Measurements from ENCODE around the gene MRPS5. TPM values are rescaled to one million over a fixed set of nuclear protein-coding genes. Genes with fewer than 3 reads are reported as not detected.

The MRPS5 gene
- total RNA-seq, 1 donor from 2014 or later: 57.4 TPM

DNA sequence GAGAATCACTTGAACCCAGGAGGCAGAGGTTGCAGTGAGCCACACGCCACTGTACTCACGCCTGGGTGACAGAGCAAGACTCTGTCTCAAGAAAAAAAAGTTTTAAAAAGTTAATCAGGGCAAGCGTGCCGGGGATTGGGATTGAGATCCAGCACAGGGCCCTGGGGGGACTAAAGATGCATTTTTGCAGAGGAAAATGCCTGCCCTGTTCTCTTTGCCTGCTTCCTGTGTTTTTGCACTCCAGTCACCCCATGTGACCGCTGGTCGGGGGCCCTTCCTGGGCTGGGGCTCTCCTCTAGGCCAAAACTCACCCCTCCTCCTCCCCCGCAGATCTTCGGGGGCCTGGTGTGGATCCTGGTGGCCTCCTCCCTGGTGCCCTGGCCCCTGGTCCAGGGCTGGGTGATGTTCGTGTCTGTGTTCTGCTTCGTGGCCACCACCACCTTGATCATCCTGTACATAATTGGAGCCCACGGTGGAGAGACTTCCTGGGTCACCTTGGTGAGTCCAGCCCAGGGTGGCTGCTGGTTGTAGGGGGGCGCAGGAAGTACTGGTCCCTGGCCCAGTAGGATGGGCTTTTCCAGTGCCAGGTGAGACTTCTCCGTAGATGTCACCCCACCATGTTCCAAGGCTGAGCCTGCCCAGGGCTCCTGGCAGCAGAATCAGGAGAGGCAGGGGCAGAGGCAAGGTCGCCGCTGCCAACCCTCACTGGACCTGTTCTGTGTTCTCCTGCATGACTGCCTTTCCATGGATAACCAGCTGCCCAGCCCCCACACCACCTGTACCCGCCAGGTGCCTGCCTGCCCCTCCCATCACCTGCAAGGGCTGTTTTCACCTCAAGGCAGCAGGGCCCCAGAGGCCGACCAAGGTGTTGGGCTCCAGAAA, 73.7 kb downstream of the MRPS5 start:
- no peaks in the 10 kb centered on the region for H3K9me3 Mint-ChIP-seq (ENCODE audit: unreplicated experiment)
- no peaks in the 10 kb centered on the region for H3K9me3 ChIP-seq (ENCODE audit: insufficient read depth, low read depth, low read length)
- no peak for FAIRE-seq
- no peak overlapping the region for H3K27ac Mint-ChIP-seq (ENCODE audit: unreplicated experiment)
- peaks cover 46% of the 10 kb centered on the region for H3K27me3 Mint-ChIP-seq (ENCODE audit: low read depth, unreplicated experiment)
- no peaks in the 10 kb centered on the region for H4K20me1 ChIP-seq (ENCODE audit: insufficient read depth, low read length)
- no peak for DNase-seq (ENCODE audit: low read depth)
- no peak for TF ChIP-seq EZH2 (IDR thresholded peaks at IDR 0.05; ENCODE audit: insufficient read depth, low read length)
- TF ChIP-seq, protein P1, sequence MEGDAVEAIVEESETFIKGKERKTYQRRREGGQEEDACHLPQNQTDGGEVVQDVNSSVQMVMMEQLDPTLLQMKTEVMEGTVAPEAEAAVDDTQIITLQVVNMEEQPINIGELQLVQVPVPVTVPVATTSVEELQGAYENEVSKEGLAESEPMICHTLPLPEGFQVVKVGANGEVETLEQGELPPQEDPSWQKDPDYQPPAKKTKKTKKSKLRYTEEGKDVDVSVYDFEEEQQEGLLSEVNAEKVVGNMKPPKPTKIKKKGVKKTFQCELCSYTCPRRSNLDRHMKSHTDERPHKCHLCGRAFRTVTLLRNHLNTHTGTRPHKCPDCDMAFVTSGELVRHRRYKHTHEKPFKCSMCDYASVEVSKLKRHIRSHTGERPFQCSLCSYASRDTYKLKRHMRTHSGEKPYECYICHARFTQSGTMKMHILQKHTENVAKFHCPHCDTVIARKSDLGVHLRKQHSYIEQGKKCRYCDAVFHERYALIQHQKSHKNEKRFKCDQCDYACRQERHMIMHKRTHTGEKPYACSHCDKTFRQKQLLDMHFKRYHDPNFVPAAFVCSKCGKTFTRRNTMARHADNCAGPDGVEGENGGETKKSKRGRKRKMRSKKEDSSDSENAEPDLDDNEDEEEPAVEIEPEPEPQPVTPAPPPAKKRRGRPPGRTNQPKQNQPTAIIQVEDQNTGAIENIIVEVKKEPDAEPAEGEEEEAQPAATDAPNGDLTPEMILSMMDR (IDR thresholded peaks at IDR 0.05; ENCODE audit: insufficient read depth, low read depth, low read length): no peak
- H3K4me2 ChIP-seq (ENCODE audit: low read length): no peak overlapping the region
- no peaks in the 10 kb centered on the region for H3K4me1 ChIP-seq (ENCODE audit: insufficient read depth, low read length)
- H3K36me3 ChIP-seq (ENCODE audit: insufficient read depth, low read length): no peaks in the 10 kb centered on the region
- no peak overlapping the region for H3K4me3 ChIP-seq (ENCODE audit: insufficient read depth, low read depth, low read length)
- peaks cover 10% of the 10 kb centered on the region for H3K4me1 Mint-ChIP-seq (ENCODE audit: low read depth, unreplicated experiment)
- no peaks in the 10 kb centered on the region for H3K36me3 Mint-ChIP-seq (ENCODE audit: low read depth, unreplicated experiment)
- no peak overlapping the region for H3K4me3 Mint-ChIP-seq (ENCODE audit: unreplicated experiment)
- no peak overlapping the region for H3K27ac ChIP-seq (ENCODE audit: low read depth, low read length)
- H3K27me3 ChIP-seq (ENCODE audit: insufficient read depth, low read length): no peaks in the 10 kb centered on the region
- no peaks in the 10 kb centered on the region for H3K79me2 ChIP-seq (ENCODE audit: insufficient read depth, low read length)
- no peak overlapping the region for H3K9ac ChIP-seq (ENCODE audit: low read length)
- H2AFZ ChIP-seq (ENCODE audit: low read depth, low read length): no peak overlapping the region

- H3K36me3 Mint-ChIP-seq (ENCODE audit: low read depth, unreplicated experiment): no peaks in the 10 kb centered on the region
- Histone ChIP-seq H3K4me3 (ENCODE audit: insufficient read depth, low read depth, low read length) (no peak overlapping the region), H3K36me3 (ENCODE audit: insufficient read depth, low read length) (no peaks in the 10 kb centered on the region), H3K4me1 (ENCODE audit: insufficient read depth, low read length) (no peaks in the 10 kb centered on the region), H3K27ac (ENCODE audit: low read depth, low read length) (no peak overlapping the region), H2AFZ (ENCODE audit: low read depth, low read length) (no peak overlapping the region), H4K20me1 (ENCODE audit: insufficient read depth, low read length) (no peaks in the 10 kb centered on the region), H3K9ac (ENCODE audit: low read length) (no peak overlapping the region), H3K27me3 (ENCODE audit: insufficient read depth, low read length) (no peaks in the 10 kb centered on the region), H3K4me2 (ENCODE audit: low read length) (no peak overlapping the region), H3K9me3 (ENCODE audit: insufficient read depth, low read depth, low read length) (no peaks in the 10 kb centered on the region), H3K79me2 (ENCODE audit: insufficient read depth, low read length) (no peaks in the 10 kb centered on the region)
- H3K4me3 Mint-ChIP-seq (ENCODE audit: unreplicated experiment): no peak overlapping the region
- TF ChIP-seq, protein P1 (IDR thresholded peaks at IDR 0.05; ENCODE audit: insufficient read depth, low read depth, low read length): no peak
- TF ChIP-seq EZH2 (IDR thresholded peaks at IDR 0.05; ENCODE audit: insufficient read depth, low read length): no peak
- H3K4me1 Mint-ChIP-seq (ENCODE audit: low read depth, unreplicated experiment): peaks cover 15% of the 10 kb centered on the region
- H3K9me3 Mint-ChIP-seq (ENCODE audit: unreplicated experiment): no peaks in the 10 kb centered on the region
- DNase-seq (ENCODE audit: low read depth): no peak
- H3K27me3 Mint-ChIP-seq (ENCODE audit: low read depth, unreplicated experiment): peaks cover 40% of the 10 kb centered on the region
- FAIRE-seq: no peak
- no peak overlapping the region for H3K27ac Mint-ChIP-seq (ENCODE audit: unreplicated experiment)
Observed at GRCh38 chr2:95046371-95047112, 75.1 kb downstream of the MRPS5 start.

All from astrocyte (in vitro differentiated cells and primary cell).